ENCODE measurements around the gene OXNAD1. TPM values are rescaled to one million over a fixed set of nuclear protein-coding genes. Genes with fewer than 3 reads are reported as not detected.

The OXNAD1 gene
- total and polyA plus RNA-seq, 2 experiments from 2014 or later = 9.8 to 10.8 TPM

- Histone ChIP-seq H3K36me3 (ENCODE audit: low read depth) (no peaks in the 10 kb centered on the region), H3K9ac (no peak overlapping the region), H2AFZ (no peak overlapping the region), H4K20me1 (ENCODE audit: insufficient read depth) (no peaks in the 10 kb centered on the region), H3K27me3 (replicated peaks; ENCODE audit: insufficient read depth) (no peaks in the 10 kb centered on the region), H3K9me2 (ENCODE audit: insufficient read depth) (no peaks in the 10 kb centered on the region), H3K4me3 (no peak overlapping the region), H3K27ac (no peak overlapping the region), H3F3A (ENCODE audit: insufficient read depth) (no peaks in the 10 kb centered on the region), H3K4me1 (ENCODE audit: insufficient read depth) (no peaks in the 10 kb centered on the region), H3K9me3 (ENCODE audit: low read depth) (no peaks in the 10 kb centered on the region), H3K4me2 (ENCODE audit: unreplicated experiment) (no peak overlapping the region), H3K79me2 (ENCODE audit: insufficient read depth) (no peaks in the 10 kb centered on the region)
- in situ Hi-C loops (cut with MboI) = loop anchor here (10.0 kb wide), 1 partner anchor 210 kb away; the partner anchor contains the start of gene RFTN1
- DNase-seq = no peak
- 95 to 98% methylated on average over 2 of the region's 2 CpGs for WGBS, 2 experiments (ENCODE audit: low coverage in 1 of 2, low lambda C conversion rate in 2 of 2, missing lambda C conversion rate in 2 of 2)
- TF ChIP-seq EZH2 (IDR thresholded peaks at IDR 0.05; ENCODE audit: insufficient read depth, poor library complexity, severe bottlenecking) (no peak), EZH2phosphoT487 (IDR thresholded peaks at IDR 0.05; ENCODE audit: insufficient read depth, low read depth) (no peak)
Observed at GRCh38 chr3:16304061-16305010, 39.3 kb downstream of the OXNAD1 start.

GRCh38 chr3:16305111-16305541 is 40.1 kb downstream of the OXNAD1 start:
- 79 to 85% methylated on average over 7 of the region's 7 CpGs for WGBS, 2 experiments (ENCODE audit: low coverage in 1 of 2, low lambda C conversion rate in 2 of 2, missing lambda C conversion rate in 2 of 2)
- no peak for TF ChIP-seq EZH2 (IDR thresholded peaks at IDR 0.05; ENCODE audit: insufficient read depth, poor library complexity, severe bottlenecking)
- no peak for TF ChIP-seq EZH2phosphoT487 (IDR thresholded peaks at IDR 0.05; ENCODE audit: insufficient read depth, low read depth)
- Histone ChIP-seq H3K27ac (no peak overlapping the region), H3K79me2 (ENCODE audit: insufficient read depth) (no peaks in the 10 kb centered on the region), H3K4me2 (ENCODE audit: unreplicated experiment) (no peak overlapping the region), H3F3A (ENCODE audit: insufficient read depth) (peaks cover 6% of the 10 kb centered on the region), H3K9me3 (ENCODE audit: low read depth) (no peaks in the 10 kb centered on the region), H3K36me3 (ENCODE audit: low read depth) (no peaks in the 10 kb centered on the region), H3K9ac (no peak overlapping the region), H4K20me1 (ENCODE audit: insufficient read depth) (no peaks in the 10 kb centered on the region), H3K27me3 (replicated peaks; ENCODE audit: insufficient read depth) (no peaks in the 10 kb centered on the region), H3K4me3 (no peak overlapping the region), H2AFZ (no peak overlapping the region), H3K9me2 (ENCODE audit: insufficient read depth) (no peaks in the 10 kb centered on the region), H3K4me1 (ENCODE audit: insufficient read depth) (peaks cover 5% of the 10 kb centered on the region; the same call in 1 of the 2 replicates)
- no peak for DNase-seq
- in situ Hi-C loops (cut with MboI) = loop anchor here (10.0 kb wide), 1 partner anchor 210 kb away; the partner anchor contains the start of gene RFTN1

- no peaks in the 10 kb centered on the region for H4K20me1 ChIP-seq (ENCODE audit: insufficient read depth)
- peaks cover 23% of the 10 kb centered on the region for H3F3A ChIP-seq (ENCODE audit: insufficient read depth)
- DNase-seq = no peak
- no peaks in the 10 kb centered on the region for H3K27me3 ChIP-seq (replicated peaks; ENCODE audit: insufficient read depth)
- no peaks in the 10 kb centered on the region for H3K9me3 ChIP-seq (ENCODE audit: low read depth)
- no peaks in the 10 kb centered on the region for H3K79me2 ChIP-seq (ENCODE audit: insufficient read depth)
- H3K9me2 ChIP-seq (ENCODE audit: insufficient read depth) = no peaks in the 10 kb centered on the region
- 98% methylated on average over 5 of the region's 5 CpGs for WGBS, 2 experiments (ENCODE audit: low coverage in 1 of 2, low lambda C conversion rate in 2 of 2, missing lambda C conversion rate in 2 of 2)
- H3K27ac ChIP-seq = no peak overlapping the region
- in situ Hi-C loops (cut with MboI) = loop anchor here (10.0 kb wide), 1 partner anchor 207 kb away; the partner anchor contains the start of gene RFTN1
- peaks cover 18% of the 10 kb centered on the region for H3K4me1 ChIP-seq (ENCODE audit: insufficient read depth)
- no peak overlapping the region for H3K9ac ChIP-seq
- H3K36me3 ChIP-seq (ENCODE audit: low read depth) = no peaks in the 10 kb centered on the region
- no peak overlapping the region for H3K4me3 ChIP-seq
- TF ChIP-seq EZH2 (IDR thresholded peaks at IDR 0.05; ENCODE audit: insufficient read depth, poor library complexity, severe bottlenecking) (no peak), EZH2phosphoT487 (IDR thresholded peaks at IDR 0.05; ENCODE audit: insufficient read depth, low read depth) (no peak)
- H2AFZ ChIP-seq = no peak overlapping the region
- H3K4me2 ChIP-seq (ENCODE audit: unreplicated experiment) = no peak overlapping the region
Observed at GRCh38 chr3:16307832-16308531, 43.0 kb downstream of the OXNAD1 start.

- TF ChIP-seq EZH2 (IDR thresholded peaks at IDR 0.05; ENCODE audit: insufficient read depth, poor library complexity, severe bottlenecking) = no peak
- Histone ChIP-seq H3K27ac (no peak overlapping the region), H3K4me3 (no peak overlapping the region), H2AFZ (no peak overlapping the region), H3K4me2 (ENCODE audit: unreplicated experiment) (no peak overlapping the region), H3K4me1 (ENCODE audit: insufficient read depth) (peaks cover 18% of the 10 kb centered on the region), H4K20me1 (ENCODE audit: insufficient read depth) (no peaks in the 10 kb centered on the region), H3K36me3 (ENCODE audit: low read depth) (no peaks in the 10 kb centered on the region), H3F3A (ENCODE audit: insufficient read depth) (peaks cover 30% of the 10 kb centered on the region), H3K27me3 (replicated peaks; ENCODE audit: insufficient read depth) (no peaks in the 10 kb centered on the region), H3K79me2 (ENCODE audit: insufficient read depth) (no peaks in the 10 kb centered on the region), H3K9ac (no peak overlapping the region), H3K9me2 (ENCODE audit: insufficient read depth) (no peaks in the 10 kb centered on the region), H3K9me3 (ENCODE audit: low read depth) (no peaks in the 10 kb centered on the region)
- 69 to 85% methylated on average over 1 of the region's 1 CpG for WGBS, 2 experiments (ENCODE audit: low coverage in 1 of 2, low lambda C conversion rate in 2 of 2, missing lambda C conversion rate in 2 of 2)
- no peak for DNase-seq
- in situ Hi-C loops (cut with MboI) = loop anchor here (10.0 kb wide), 1 partner anchor 206 kb away; the partner anchor contains the start of gene RFTN1
Observed at GRCh38 chr3:16308727-16309126, 43.7 kb downstream of the OXNAD1 start.

All from GM23248 (cell line).